Measurements from ENCODE around the gene B3GNT9. TPM values are rescaled to one million over a fixed set of nuclear protein-coding genes. Genes with fewer than 3 reads are reported as not detected.

The B3GNT9 gene
- total RNA-seq: 4.5 and 5.1 TPM in 2 replicates
- long read RNA-seq, partial matches to known transcripts: 0 of 1 reads
- long read RNA-seq, other reads (novel, unspliced or antisense): 1 of 1 reads

- DNase-seq (ENCODE audit: low read depth, low spot score): peak; percentile 52
- H3K36me3 Mint-ChIP-seq (ENCODE audit: low read depth): peaks cover 10% of the 10 kb centered on the region
- H3K27ac Mint-ChIP-seq (ENCODE audit: unreplicated experiment): no peak within 1 kb of the TSS
- peaks cover 53% of the 10 kb centered on the region for H3K27me3 Mint-ChIP-seq (ENCODE audit: low read depth)
- TF ChIP-seq CTCF (conservative IDR thresholded peaks at IDR 0.05): no peak
- H3K9me3 Mint-ChIP-seq: no peaks in the 10 kb centered on the region
- H3K4me1 Mint-ChIP-seq: peaks cover 4% of the 10 kb centered on the region
- H3K4me3 Mint-ChIP-seq: peak within 1 kb of the TSS; percentile 84
These were observed at the start of gene B3GNT9 for GRCh38 chr16:67150833-67151396. Gene B3GNT9 (minus strand): TSS chr16:67150998. CDS start chr16:67150485, 513 bp downstream.

- H3K4me1 Mint-ChIP-seq: peaks cover 8% of the 10 kb centered on the region
- no peaks in the 10 kb centered on the region for H3K27me3 Mint-ChIP-seq (ENCODE audit: low read depth)
- H3K27ac Mint-ChIP-seq (ENCODE audit: unreplicated experiment): no peak overlapping the region
- peak overlapping the region; percentile 44 for H3K4me3 Mint-ChIP-seq
- no peak for DNase-seq (ENCODE audit: low read depth, low spot score)
- no peak for TF ChIP-seq CTCF (conservative IDR thresholded peaks at IDR 0.05)
- peaks cover 9% of the 10 kb centered on the region for H3K36me3 Mint-ChIP-seq (ENCODE audit: low read depth)
- H3K9me3 Mint-ChIP-seq: no peaks in the 10 kb centered on the region
These were observed 49.7 kb upstream of the B3GNT9 start for GRCh38 chr16:67200491-67200890.

GRCh38 chr16:67199808-67200198 is 49.0 kb upstream of the B3GNT9 start:
- Mint-ChIP-seq H3K36me3 (ENCODE audit: low read depth) (peaks cover 9% of the 10 kb centered on the region), H3K4me1 (peaks cover 8% of the 10 kb centered on the region), H3K27ac (ENCODE audit: unreplicated experiment) (no peak overlapping the region), H3K27me3 (ENCODE audit: low read depth) (no peaks in the 10 kb centered on the region), H3K9me3 (no peaks in the 10 kb centered on the region), H3K4me3 (peak overlapping the region; percentile 34)
- DNase-seq (ENCODE audit: low read depth, low spot score): no peak
- TF ChIP-seq CTCF (conservative IDR thresholded peaks at IDR 0.05): peak; percentile 9

- Mint-ChIP-seq H3K36me3 (ENCODE audit: low read depth) (peaks cover 9% of the 10 kb centered on the region), H3K4me3 (peak within 1 kb of the TSS; percentile 65), H3K27ac (ENCODE audit: unreplicated experiment) (no peak within 1 kb of the TSS), H3K4me1 (peaks cover 8% of the 10 kb centered on the region), H3K9me3 (no peaks in the 10 kb centered on the region), H3K27me3 (ENCODE audit: low read depth) (no peaks in the 10 kb centered on the region)
- TF ChIP-seq CTCF (conservative IDR thresholded peaks at IDR 0.05): peak; percentile 63
- DNase-seq (ENCODE audit: low read depth, low spot score): no peak
These were observed 48.4 kb upstream of the B3GNT9 start, which contains the start of gene ELMO3 for GRCh38 chr16:67199011-67199807. Gene ELMO3 (plus strand): TSS chr16:67199131. CDS start chr16:67199327, 196 bp downstream.

GRCh38 chr16:67198238-67198734 is 47.5 kb upstream of the B3GNT9 start:
- peaks cover 9% of the 10 kb centered on the region for H3K36me3 Mint-ChIP-seq (ENCODE audit: low read depth)
- H3K27me3 Mint-ChIP-seq (ENCODE audit: low read depth): no peaks in the 10 kb centered on the region
- no peak for DNase-seq (ENCODE audit: low read depth, low spot score)
- no peaks in the 10 kb centered on the region for H3K9me3 Mint-ChIP-seq
- no peak overlapping the region for H3K27ac Mint-ChIP-seq (ENCODE audit: unreplicated experiment)
- H3K4me3 Mint-ChIP-seq: peak overlapping the region; percentile 65
- H3K4me1 Mint-ChIP-seq: peaks cover 17% of the 10 kb centered on the region
- peak; percentile 46 for TF ChIP-seq CTCF (conservative IDR thresholded peaks at IDR 0.05)

Measured in neural crest cell (in vitro differentiated cells).